GM12878 (cell line): ENCODE data around the gene PRRX1. TPM values are rescaled to one million over a fixed set of nuclear protein-coding genes. Genes with fewer than 3 reads are reported as not detected.

Experiments
- BACH1 ChIP-seq: fragments of 450-650 bp; IDR thresholded peaks from 2 replicates; pipeline ENCODE4 v1.6.1; 2017; ENCODE audit warnings: mild to moderate bottlenecking, borderline replicate concordance
- EP300 ChIP-seq, 2 experiments: fragments of 150-350 bp in 1 of 2; IDR thresholded peaks; 2 replicates each; pipeline ENCODE4 v1.6.1; 2011 to 2012; ENCODE audit warnings: low read depth in 2 of 2, low read length in 2 of 2, borderline replicate concordance in 1 of 2, improper control_type of control experiment in 1 of 2, inconsistent platforms in 1 of 2; ENCODE audit not compliant: control insufficient read depth in 1 of 2
- ESRRA ChIP-seq: IDR thresholded peaks from 2 replicates; pipeline ENCODE4 v1.6.1; 2012; ENCODE audit warnings: mild to moderate bottlenecking, low read length, improper control_type of control experiment
- FOS ChIP-seq: IDR thresholded peaks from 3 replicates; pipeline ENCODE4 v1.6.1; 2011; ENCODE audit warnings: borderline replicate concordance; ENCODE audit not compliant: insufficient read length; ENCODE audit errors: extremely low read depth
- FOXM1 ChIP-seq: IDR thresholded peaks from 2 replicates; pipeline ENCODE4 v1.6.1; 2012; ENCODE audit warnings: low read depth, mild to moderate bottlenecking, inconsistent platforms, low read length, moderate library complexity
- GATAD2B ChIP-seq: fragments of 450-650 bp; conservative IDR thresholded peaks from 2 replicates; pipeline ENCODE4 v1.6.1; 2017; ENCODE audit warnings: low read depth, mild to moderate bottlenecking, moderate library complexity
- JUND ChIP-seq: IDR thresholded peaks from 2 replicates; pipeline ENCODE4 v1.6.1; 2012; ENCODE audit warnings: low read depth, mild to moderate bottlenecking, low read length, improper control_type of control experiment, moderate library complexity
- MEF2A ChIP-seq: IDR thresholded peaks from 2 replicates; pipeline ENCODE4 v1.6.1; 2011; ENCODE audit warnings: low read depth, mild to moderate bottlenecking, low read length, moderate library complexity; ENCODE audit not compliant: insufficient read depth
- MYC ChIP-seq: IDR thresholded peaks from 2 replicates; pipeline ENCODE4 v1.6.1; 2011; ENCODE audit warnings: mild to moderate bottlenecking, low read length, moderate library complexity, inconsistent platforms; ENCODE audit not compliant: insufficient read depth, insufficient replicate concordance, insufficient read length, severe bottlenecking
- NBN ChIP-seq: fragments of 450-650 bp; IDR thresholded peaks from 2 replicates; pipeline ENCODE4 v1.6.1; 2016
- NR2C2 ChIP-seq: IDR thresholded peaks from 2 replicates; pipeline ENCODE4 v1.6.1; 2011; ENCODE audit warnings: borderline replicate concordance, low read depth; ENCODE audit not compliant: control insufficient read depth, insufficient read length
- NR2F1 ChIP-seq: fragments of 450-650 bp; conservative IDR thresholded peaks from 2 replicates; pipeline ENCODE4 v1.6.1; 2017; ENCODE audit warnings: mild to moderate bottlenecking
- POLR2AphosphoS5 ChIP-seq: IDR thresholded peaks from 2 replicates; pipeline ENCODE4 v1.6.1; 2011; ENCODE audit warnings: mild to moderate bottlenecking, low read length, inconsistent platforms
- SRF ChIP-seq, 2 experiments: IDR thresholded peaks; 2 replicates each; pipeline ENCODE4 v1.6.1; 2011; ENCODE audit warnings: low read depth in 2 of 2, low read length in 2 of 2, mild to moderate bottlenecking in 1 of 2, moderate library complexity in 1 of 2
- STAT3 ChIP-seq: IDR thresholded peaks from 2 replicates; pipeline ENCODE4 v1.6.1; 2011; ENCODE audit warnings: low read depth, low read length, improper control_type of control experiment
- SUZ12 ChIP-seq: fragments of 200-600 bp; sonication (generic); IDR thresholded peaks from one replicate; pipeline ENCODE4 v1.6.1; 2018; ENCODE audit warnings: antibody characterized with exemption, mild to moderate bottlenecking; ENCODE audit not compliant: unreplicated experiment
- TAF1 ChIP-seq: IDR thresholded peaks from 2 replicates; pipeline ENCODE4 v1.6.1; 2011; ENCODE audit warnings: mild to moderate bottlenecking, low read depth, low read length, borderline replicate concordance
- ZNF207 ChIP-seq: fragments of 450-650 bp; IDR thresholded peaks from 2 replicates; pipeline ENCODE4 v1.6.1; 2014; ENCODE audit warnings: antibody characterized with exemption, mild to moderate bottlenecking, borderline replicate concordance
- ZNF622 ChIP-seq: fragments of 450-650 bp; IDR thresholded peaks from 2 replicates; pipeline ENCODE4 v1.6.1; 2017; ENCODE audit warnings: mild to moderate bottlenecking, inconsistent platforms
- polyA plus RNA-seq, 11 experiments: library from polyadenylated mRNA; depleted of rRNA in 4 of 11; unstranded in 6 of 11; stranded (reverse) in 5 of 11; fragments of >200 nt; fragmentation: Nextera tagmentation in 4 of 11; fragmentation: Illumina TruSeq in 1 of 11; extraction: Ambion mirVana in 4 of 11; extraction: Trizol in 1 of 11; gene quantifications; 1 replicate in 1 of 11; 2 replicates in 10 of 11; pipeline versions ENCODE4 v1.2.1 to v1.2.3, GENCODE V29; 2011 to 2016; ENCODE audit warnings: inconsistent platforms in 2 of 11, missing spikeins in 2 of 11, low read depth in 1 of 11
- total RNA-seq, 4 experiments: library from RNA; depleted of rRNA in 3 of 4; stranded (reverse); fragments of >200 nt in 3 of 4; fragmentation: Illumina TruSeq in 1 of 4; extraction: Trizol in 1 of 4; gene quantifications; 2 replicates each; pipeline versions ENCODE4 v1.2.1 to v1.2.3, GENCODE V29; 2013 to 2021
- TF ChIP-seq, protein P1 (sequence below): IDR thresholded peaks from 2 replicates; pipeline ENCODE4 v1.6.1; 2012; ENCODE audit warnings: low read length, inconsistent platforms
- TF ChIP-seq, protein P2 (sequence below): fragments of 450-650 bp; IDR thresholded peaks from 2 replicates; pipeline ENCODE4 v1.6.1; 2018; ENCODE audit warnings: mild to moderate bottlenecking, low read depth, moderate library complexity; ENCODE audit not compliant: partially characterized antibody
- TF ChIP-seq, protein P3 (sequence below): fragments of 450-650 bp; IDR thresholded peaks from 2 replicates; pipeline ENCODE4 v1.6.1; 2017; ENCODE audit warnings: borderline replicate concordance
- TF ChIP-seq, protein P4 (sequence below): fragments of 450-650 bp; conservative IDR thresholded peaks from 2 replicates; pipeline ENCODE4 v1.6.1; 2017; ENCODE audit warnings: mild to moderate bottlenecking, moderate library complexity

Gene PRRX1
- total and polyA plus RNA-seq, 10 of the 15 experiments (the other 5 are each of a cell fraction or from before 2014, with no cell fraction given) = 0.42 to 64.6 (median 1.5) TPM

DNA sequence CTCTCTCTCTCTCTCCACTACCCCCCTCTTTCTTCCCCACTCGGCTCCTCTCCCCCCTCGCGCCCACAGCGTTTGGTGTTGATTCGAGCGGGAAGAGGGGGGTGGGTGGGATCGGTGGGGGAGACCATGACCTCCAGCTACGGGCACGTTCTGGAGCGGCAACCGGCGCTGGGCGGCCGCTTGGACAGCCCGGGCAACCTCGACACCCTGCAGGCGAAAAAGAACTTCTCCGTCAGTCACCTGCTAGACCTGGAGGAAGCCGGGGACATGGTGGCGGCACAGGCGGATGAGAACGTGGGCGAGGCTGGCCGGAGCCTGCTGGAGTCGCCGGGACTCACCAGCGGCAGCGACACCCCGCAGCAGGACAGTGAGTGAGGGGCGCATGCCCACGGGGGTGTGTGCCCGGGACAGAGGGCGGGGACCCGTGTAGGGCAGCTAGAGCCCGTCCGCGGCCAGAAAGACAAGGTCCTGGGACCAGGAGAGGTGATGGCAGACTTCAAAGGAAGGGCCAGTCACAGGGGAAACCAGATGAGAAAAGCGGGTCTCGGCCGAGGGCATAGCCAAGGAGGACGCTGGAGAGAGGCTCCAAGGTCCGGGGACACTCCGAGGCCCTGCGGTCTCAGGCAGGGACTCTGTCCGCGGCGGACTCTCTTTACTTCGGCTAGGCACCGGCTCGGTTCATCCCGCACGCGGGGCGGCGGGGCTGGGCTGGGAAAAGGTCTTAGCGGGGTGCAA lies at the start of gene PRRX1 (continued):
- no peak for TF ChIP-seq FOXM1
- no peak for TF ChIP-seq NBN
- TF ChIP-seq BACH1 = no peak
- no peak for TF ChIP-seq FOS
- no peak for TF ChIP-seq POLR2AphosphoS5
- TF ChIP-seq EP300 (IDR thresholded peaks at IDR 0.05; ENCODE audit: borderline replicate concordance in 1 of 2, control insufficient read depth in 1 of 2, low read depth in 2 of 2, low read length in 2 of 2) = no peak
- TF ChIP-seq, protein P1, sequence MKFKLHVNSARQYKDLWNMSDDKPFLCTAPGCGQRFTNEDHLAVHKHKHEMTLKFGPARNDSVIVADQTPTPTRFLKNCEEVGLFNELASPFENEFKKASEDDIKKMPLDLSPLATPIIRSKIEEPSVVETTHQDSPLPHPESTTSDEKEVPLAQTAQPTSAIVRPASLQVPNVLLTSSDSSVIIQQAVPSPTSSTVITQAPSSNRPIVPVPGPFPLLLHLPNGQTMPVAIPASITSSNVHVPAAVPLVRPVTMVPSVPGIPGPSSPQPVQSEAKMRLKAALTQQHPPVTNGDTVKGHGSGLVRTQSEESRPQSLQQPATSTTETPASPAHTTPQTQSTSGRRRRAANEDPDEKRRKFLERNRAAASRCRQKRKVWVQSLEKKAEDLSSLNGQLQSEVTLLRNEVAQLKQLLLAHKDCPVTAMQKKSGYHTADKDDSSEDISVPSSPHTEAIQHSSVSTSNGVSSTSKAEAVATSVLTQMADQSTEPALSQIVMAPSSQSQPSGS = no peak
- no peak for TF ChIP-seq STAT3
- no peak for TF ChIP-seq TAF1
- no peak for TF ChIP-seq SRF (IDR thresholded peaks at IDR 0.05; ENCODE audit: low read depth in 2 of 2, low read length in 2 of 2)
- TF ChIP-seq MYC = no peak
- TF ChIP-seq JUND = no peak
- TF ChIP-seq MEF2A = no peak
- TF ChIP-seq ESRRA = no peak
- no peak for TF ChIP-seq NR2C2
- TF ChIP-seq ZNF207 = no peak
- TF ChIP-seq, protein P2, sequence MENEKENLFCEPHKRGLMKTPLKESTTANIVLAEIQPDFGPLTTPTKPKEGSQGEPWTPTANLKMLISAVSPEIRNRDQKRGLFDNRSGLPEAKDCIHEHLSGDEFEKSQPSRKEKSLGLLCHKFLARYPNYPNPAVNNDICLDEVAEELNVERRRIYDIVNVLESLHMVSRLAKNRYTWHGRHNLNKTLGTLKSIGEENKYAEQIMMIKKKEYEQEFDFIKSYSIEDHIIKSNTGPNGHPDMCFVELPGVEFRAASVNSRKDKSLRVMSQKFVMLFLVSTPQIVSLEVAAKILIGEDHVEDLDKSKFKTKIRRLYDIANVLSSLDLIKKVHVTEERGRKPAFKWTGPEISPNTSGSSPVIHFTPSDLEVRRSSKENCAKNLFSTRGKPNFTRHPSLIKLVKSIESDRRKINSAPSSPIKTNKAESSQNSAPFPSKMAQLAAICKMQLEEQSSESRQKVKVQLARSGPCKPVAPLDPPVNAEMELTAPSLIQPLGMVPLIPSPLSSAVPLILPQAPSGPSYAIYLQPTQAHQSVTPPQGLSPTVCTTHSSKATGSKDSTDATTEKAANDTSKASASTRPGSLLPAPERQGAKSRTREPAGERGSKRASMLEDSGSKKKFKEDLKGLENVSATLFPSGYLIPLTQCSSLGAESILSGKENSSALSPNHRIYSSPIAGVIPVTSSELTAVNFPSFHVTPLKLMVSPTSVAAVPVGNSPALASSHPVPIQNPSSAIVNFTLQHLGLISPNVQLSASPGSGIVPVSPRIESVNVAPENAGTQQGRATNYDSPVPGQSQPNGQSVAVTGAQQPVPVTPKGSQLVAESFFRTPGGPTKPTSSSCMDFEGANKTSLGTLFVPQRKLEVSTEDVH = no peak
- TF ChIP-seq ZNF622 = no peak
- TF ChIP-seq, protein P3, sequence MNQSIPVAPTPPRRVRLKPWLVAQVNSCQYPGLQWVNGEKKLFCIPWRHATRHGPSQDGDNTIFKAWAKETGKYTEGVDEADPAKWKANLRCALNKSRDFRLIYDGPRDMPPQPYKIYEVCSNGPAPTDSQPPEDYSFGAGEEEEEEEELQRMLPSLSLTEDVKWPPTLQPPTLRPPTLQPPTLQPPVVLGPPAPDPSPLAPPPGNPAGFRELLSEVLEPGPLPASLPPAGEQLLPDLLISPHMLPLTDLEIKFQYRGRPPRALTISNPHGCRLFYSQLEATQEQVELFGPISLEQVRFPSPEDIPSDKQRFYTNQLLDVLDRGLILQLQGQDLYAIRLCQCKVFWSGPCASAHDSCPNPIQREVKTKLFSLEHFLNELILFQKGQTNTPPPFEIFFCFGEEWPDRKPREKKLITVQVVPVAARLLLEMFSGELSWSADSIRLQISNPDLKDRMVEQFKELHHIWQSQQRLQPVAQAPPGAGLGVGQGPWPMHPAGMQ = no peak
- TF ChIP-seq SUZ12 = peak; percentile 40
- TF ChIP-seq GATAD2B = 0 out of 2 replicates have a peak, but pooled peaks have one; percentile 43
- 0 out of 2 replicates have a peak, but pooled peaks have one; percentile 9 for TF ChIP-seq NR2F1
- TF ChIP-seq, protein P4, sequence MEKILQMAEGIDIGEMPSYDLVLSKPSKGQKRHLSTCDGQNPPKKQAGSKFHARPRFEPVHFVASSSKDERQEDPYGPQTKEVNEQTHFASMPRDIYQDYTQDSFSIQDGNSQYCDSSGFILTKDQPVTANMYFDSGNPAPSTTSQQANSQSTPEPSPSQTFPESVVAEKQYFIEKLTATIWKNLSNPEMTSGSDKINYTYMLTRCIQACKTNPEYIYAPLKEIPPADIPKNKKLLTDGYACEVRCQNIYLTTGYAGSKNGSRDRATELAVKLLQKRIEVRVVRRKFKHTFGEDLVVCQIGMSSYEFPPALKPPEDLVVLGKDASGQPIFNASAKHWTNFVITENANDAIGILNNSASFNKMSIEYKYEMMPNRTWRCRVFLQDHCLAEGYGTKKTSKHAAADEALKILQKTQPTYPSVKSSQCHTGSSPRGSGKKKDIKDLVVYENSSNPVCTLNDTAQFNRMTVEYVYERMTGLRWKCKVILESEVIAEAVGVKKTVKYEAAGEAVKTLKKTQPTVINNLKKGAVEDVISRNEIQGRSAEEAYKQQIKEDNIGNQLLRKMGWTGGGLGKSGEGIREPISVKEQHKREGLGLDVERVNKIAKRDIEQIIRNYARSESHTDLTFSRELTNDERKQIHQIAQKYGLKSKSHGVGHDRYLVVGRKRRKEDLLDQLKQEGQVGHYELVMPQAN = peak; percentile 25; the same call in 1 of the 2 replicates
